GM19025 (cell line): Measurements from ENCODE around the gene FYN.
A peak's percentile ranks its signal among the peaks of the same experiment; 100 is the strongest.
"Not testable (repeated sequence)": the region's sequence is repeated elsewhere in the genome, so short reads cannot be mapped to it uniquely, and the experiment has no call there.

Experiments
- ATAC-seq: cut with Tn5 transposase; IDR thresholded peaks from one replicate; pipeline ENCODE4 v1.9.1; 2021; ENCODE audit warnings: mild to moderate bottlenecking, low read depth, moderate library complexity; ENCODE audit not compliant: unreplicated experiment

Gene FYN

DNA sequence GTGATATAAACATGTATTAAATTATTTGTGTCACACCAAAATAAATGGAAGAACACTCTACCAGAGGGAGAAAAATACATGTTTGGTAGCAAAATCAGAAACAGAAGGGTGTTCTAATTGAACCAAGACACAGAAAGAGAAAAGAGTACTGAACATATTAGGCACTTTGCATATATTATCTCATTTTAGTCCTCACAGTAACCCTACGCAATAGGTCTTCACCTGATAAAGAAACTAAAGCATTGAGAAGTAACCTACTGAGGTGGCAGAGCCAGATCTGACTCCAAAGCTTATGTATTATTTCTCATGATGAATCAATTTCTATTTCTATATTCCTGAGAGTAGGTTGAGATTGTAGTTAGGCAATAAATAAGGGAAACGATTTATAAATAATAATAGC lies 77.7 kb downstream of the FYN start:
- ATAC-seq = no peak

DNA sequence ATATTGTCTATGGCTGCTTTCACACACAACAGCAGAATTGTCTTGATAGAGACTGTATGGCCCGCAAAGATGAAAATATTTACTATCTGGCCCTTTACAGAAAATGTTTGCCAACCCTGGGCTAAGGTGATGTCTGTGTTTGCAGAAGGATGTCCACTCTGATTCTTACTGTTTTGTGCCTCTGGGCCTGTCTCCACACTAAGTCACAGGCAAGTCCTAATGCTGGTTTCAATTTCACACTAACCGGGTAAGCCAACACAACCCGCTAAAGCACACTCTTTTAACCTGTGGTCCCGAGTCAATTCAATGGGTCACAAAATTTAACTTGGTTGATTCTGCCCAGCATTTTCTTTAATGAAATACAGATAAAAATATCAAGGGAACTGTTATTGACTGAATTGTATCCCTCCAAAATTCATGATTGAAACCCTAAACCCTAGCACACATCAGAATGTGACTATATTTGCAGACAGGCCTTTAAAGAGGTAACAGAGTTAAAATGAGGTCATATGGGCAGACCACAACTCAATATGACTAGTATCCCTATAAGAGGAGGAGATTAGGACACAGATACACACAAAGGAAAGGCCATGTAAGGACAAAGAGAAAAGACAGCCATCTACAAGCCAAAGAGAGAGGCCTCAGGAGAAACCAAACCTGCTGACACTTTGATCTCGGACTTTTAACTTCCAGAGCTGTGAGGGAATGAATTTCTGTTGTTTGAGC lies 78.4 kb downstream of the FYN start:
- ATAC-seq = no peak

DNA sequence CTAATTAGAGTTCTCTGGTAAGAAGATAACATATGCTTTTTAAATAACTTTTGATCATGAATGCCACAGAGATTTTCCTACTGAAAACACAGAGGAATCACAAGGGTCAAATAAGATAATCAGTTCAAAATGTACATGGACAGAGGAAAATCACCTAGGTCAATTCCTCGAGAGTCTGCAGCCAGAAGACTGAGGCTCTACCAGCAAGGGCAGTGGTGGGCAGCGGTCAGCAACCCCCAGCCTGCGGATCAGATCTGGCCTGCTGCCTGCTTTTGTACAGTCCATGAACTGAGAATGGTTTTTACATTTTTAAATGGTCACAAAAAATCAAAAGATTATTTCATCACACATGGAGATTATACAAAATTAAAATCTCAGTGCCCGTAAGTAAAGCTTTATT lies 79.0 kb downstream of the FYN start:
- ATAC-seq = no peak

DNA sequence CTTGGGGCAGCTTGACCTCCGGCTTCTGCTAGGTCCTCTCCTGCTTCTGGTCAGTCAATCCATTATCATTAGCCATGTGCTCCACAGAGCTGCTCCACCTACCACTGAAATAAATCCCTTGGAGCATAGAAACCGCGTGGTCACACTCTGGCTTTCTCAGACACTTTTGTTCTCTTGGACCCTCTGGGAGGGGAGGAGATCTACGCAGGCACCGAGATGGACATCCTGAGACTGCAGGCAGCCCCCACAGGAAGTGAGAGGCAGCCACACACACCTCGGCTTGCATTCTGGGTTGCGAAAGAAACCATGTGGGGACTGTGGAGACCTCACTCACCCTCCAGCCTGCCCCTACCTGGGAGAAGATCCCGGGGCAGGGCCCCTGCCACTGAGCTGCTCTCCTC lies 79.5 kb downstream of the FYN start:
- ATAC-seq = no peak

DNA sequence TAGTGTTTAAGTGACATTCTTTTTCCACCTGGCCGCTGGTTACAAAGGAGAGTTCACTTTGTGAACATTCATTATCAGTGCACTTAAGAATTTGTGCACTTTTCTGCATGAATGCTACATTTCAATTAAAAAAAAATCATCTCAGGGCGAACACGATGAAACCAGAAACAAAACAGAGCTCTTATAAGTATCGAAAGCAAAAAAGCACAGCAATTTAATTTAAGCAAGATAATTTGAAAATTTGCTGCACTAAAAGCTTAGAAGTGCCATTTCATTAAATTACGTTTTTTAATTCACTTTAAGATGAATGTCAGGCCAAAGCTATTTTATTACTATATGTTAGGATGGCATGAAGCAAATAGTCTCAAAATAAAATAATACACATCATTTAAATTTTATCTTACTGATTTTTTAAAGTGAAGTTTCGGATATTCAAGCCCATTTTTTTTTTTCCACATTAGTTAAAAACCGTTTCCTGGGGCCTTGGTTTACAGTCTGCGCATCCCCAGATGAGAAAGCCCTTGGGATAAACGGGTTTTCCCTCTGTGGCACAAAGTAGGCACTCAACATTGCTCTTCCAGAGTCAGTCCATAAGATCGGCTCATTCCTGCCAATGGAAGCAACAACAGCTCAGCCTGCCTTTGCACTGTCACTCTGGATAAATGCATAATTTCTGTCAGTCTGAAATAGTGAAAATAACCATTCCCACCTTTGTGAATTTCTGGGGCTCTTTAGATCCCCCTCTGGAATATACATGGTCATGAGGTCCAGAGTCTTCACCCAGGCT lies 80.1 kb downstream of the FYN start:
- no peak for ATAC-seq

DNA sequence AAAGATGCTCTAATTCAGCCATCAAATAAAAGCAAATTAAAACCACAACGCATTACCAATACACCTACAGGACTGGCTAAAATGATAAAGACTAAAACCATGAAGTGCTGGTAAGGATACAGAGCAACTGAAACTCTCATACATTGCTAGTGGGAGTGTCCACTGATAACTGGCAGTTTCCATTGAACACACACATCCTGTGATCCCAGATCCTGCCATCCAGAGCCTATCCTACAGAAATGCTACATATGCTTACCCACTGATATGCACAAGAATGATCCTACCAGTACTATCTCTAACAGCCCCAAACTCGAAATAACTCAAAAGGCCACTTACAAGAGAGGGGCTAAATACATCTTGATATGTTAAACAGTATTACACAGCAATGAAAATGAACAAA lies 81.0 kb downstream of the FYN start:
- ATAC-seq = no peak

DNA sequence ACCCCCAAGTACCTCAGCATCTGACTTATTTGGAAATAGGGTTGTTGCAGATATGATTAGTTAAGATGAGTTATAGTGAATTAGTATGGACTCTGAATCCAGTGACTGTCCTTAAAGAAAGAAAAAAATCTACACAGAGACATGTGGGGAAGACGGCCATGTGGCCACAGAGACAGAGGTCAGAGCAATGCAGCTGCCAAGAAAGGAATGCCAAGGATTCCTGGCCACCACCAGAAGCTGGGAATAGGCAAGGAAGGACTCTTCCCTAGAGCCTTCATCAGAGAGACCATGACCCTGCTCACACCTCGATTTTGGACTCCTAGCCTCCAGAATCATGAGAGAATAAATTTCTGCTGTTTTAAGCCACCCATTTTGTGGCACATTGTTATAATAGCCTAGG lies 81.8 kb downstream of the FYN start:
- no peak for ATAC-seq

DNA sequence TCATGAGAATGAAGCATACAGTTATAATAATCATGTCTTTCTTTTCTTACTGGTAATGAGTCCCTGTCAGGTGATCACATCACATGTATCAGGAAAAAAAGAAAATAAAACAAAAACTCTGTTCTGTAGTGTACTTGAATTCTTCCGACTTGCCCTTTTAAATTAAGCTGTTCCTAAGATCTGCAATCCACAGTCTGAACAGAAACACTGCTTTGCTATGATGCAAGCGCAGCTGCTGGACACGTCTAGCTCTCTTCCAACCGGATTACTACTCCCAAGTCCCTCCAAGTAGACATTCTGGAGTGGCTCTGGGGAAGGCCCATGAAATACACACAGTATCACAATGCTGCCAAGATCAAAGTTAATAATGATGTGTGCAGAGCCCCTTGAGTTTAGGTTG lies 83.7 kb downstream of the FYN start:
- ATAC-seq = no peak

GRCh38 chr6:111788379-111789276 lies 84.6 kb downstream of the FYN start:
- no peak for ATAC-seq

GRCh38 chr6:111786151-111786550 lies 87.1 kb downstream of the FYN start:
- ATAC-seq = not testable (repeated sequence)

DNA sequence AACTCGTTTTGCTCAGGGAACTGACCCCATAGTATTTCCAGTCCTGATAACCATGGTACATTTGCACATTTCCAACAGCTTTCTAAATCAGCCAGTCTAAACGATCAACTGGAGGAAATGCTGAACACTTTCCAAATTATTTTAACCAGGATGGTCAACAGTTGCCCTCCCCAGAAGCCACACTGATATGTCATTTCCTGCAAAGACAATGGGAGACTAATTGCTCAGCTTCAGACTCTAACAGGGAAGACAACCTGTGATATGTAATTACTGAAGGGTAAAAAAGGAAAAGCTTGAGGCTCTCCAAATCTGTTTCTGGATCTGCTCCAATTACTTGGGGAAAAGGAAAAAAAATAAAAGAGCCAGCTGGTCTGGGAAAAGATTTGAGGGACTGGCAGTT lies 88.8 kb downstream of the FYN start:
- ATAC-seq = no peak

- no peak for ATAC-seq
Measured at GRCh38 chr6:111782887-111783466, 90.3 kb downstream of the FYN start.

GRCh38 chr6:111782192-111782809 lies 91.0 kb downstream of the FYN start:
- no peak for ATAC-seq

DNA sequence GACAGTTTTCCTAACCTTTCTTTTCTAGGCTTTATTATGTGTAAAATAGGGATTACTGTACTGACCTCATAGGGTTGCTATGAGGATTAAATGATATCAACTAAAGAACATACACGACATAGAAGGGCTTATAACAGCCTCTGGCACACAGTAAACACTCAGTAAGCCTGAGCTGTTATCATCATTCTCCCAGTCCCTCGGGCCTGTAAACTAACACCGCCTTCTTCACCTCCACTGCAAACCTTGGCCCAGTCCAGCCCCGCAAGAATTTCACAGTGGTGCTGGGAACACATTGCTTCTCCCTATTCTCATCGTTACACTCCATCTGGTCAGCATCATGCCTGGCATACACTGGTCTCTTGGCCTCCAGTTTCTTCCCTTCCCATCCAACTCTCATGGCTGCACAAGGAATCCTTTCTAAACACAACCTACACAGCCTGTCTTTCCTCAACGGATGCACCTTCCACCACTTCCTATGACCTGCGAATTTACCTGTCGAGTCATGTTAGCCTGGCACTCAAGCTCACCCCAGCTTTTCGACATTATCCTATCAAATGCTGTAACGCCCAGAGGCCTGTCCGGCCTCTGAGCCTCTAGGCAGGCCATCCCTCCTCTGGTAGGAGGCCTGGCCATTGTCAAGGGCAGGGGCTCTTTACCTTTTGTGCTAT lies 92.1 kb downstream of the FYN start:
- no peak for ATAC-seq

DNA sequence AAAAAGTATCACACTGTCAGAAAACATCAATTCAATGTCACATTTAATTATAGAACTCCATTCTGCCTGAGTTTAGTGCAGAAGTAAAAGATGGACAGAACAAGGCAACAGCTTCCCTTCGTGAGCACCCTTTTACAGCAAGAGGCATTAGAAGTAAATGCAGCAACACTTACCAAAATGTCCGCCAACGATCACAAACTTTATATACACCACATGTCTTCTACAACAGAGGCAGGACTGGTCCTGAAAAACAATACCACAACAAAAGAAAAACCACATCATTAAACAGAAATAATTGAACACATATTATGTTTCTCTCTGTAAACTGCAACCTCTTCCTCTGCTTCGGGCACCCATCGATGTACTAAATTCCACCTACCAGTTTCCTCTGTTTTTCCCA lies 92.9 kb downstream of the FYN start:
- no peak for ATAC-seq

- no peak for ATAC-seq
Measured at GRCh38 chr6:111779660-111780059, 93.6 kb downstream of the FYN start.

DNA sequence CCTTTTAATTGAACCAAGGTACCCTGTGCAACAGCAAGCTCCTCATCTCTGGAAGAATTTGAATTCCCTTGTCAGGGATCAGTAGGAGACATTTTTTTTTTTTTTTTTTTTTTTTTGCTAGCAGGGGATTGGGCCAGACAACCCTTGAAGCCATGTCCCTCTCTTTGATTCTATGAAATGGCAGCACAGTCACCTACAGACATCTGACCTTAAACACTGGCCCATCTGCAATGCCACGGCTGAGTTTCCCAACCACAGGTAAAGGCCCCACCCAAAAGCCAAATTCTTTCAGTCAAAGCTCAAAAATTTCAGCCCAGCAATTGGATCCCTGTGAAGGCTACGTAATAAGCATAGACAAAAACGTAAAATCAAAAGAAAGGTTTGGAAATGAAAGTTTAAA lies 94.2 kb downstream of the FYN start:
- no peak for ATAC-seq

GRCh38 chr6:111777357-111777756 lies 95.9 kb downstream of the FYN start:
- peak; percentile 64 for ATAC-seq

DNA sequence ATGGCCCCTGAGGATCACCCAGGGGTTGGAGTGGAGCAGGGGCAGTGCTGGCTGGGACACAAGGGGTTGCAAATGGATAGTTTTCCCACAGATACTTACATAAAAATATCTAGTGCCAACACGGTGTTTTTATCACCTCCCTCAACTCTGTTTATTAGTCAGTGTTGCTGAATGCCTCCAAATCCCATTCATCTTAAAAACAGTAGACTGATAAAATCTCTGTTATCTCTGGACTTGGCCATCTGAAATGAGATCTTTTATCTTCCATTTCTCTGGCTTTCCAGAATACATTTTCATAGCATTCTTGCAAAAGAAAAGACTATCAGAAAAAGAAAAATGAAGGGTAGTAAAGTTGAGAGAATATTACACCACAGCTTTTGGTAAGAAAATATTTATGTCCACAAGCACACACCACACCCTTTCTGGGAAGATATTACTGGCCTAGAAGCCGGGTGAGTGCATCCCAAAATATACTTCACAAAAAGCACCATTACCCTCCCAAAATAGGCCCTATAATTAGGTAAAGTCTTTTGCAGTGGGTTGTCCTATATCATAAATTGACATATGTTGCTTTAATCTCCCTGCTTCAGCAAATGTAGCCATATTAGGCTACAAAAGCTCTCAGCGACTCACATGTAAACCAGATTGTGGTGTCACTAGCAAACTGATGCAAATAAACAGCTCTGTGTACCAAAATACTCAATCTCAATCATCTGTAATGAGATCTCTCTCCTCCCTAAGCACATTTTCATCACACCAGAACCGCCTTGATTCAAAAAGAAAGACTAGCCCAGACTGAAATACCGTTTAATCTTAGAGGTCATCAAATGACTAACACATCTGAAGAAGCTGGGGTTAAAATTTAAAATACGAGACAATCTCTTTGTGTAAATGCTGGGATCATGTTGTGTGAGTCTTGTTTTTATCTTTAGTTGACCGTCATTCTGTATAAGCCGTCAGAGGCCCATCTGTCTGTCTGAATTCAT lies 96.7 kb downstream of the FYN start:
- no peak for ATAC-seq
